ENCODE data around the gene LYST. TPM values are rescaled to one million over a fixed set of nuclear protein-coding genes. Genes with fewer than 3 reads are reported as not detected.

Gene LYST
- total RNA-seq, 8 experiments from 2014 or later, result 9.1 to 28.5 (median 17.4) TPM

- H3K27ac ChIP-seq, result no peak overlapping the region
- in situ Hi-C loops (cut with MboI; ENCODE audit: low pct_unique_long_range_greater_than_20kb in 2 of 9, low sequenced_read_pairs in 9 of 9, unreplicated experiment in 9 of 9), result loop anchor here in 4 of 9 experiments (25.0 kb wide), 1 partner anchor 273 kb away; the partner anchor contains the start of gene B3GALNT2 (in 4 of the 4)
- no peak for ATAC-seq (replicated peaks in 6 of 8)
- WGBS, 10 experiments, result 61 to 100% (median 93%) methylated on average over 2 of the region's 2 CpGs; no CpG with 5 or more reads in 3 of the 10 experiments
- no peak overlapping the region for H3K4me3 ChIP-seq
- no peaks in the 10 kb centered on the region for H3K4me1 ChIP-seq (replicated peaks in 1 of 2)
These were observed 81.8 kb downstream of the LYST start for GRCh38 chr1:235784950-235785349.

- no peaks in the 10 kb centered on the region for H3K4me1 ChIP-seq (replicated peaks in 1 of 2)
- no peak overlapping the region for H3K4me3 ChIP-seq
- ATAC-seq (replicated peaks in 6 of 8), result peak in 3 of 8 experiments; percentile 37 to 50 (median 47)
- in situ Hi-C loops (cut with MboI; ENCODE audit: low pct_unique_long_range_greater_than_20kb in 2 of 9, low sequenced_read_pairs in 9 of 9, unreplicated experiment in 9 of 9), result loop anchor here in 4 of 9 experiments (25.0 kb wide), 1 partner anchor 271 kb away; the partner anchor contains the start of gene B3GALNT2 (in 4 of the 4)
- no peak overlapping the region for H3K27ac ChIP-seq
- 13 to 67% (median 31%) methylated on average over 1 to 8 of the region's 8 CpGs for WGBS, 10 experiments
These were observed 83.4 kb downstream of the LYST start for GRCh38 chr1:235783148-235783776.

GRCh38 chr1:235782601-235783000 is 84.1 kb downstream of the LYST start:
- in situ Hi-C loops (cut with MboI; ENCODE audit: low pct_unique_long_range_greater_than_20kb in 2 of 9, low sequenced_read_pairs in 9 of 9, unreplicated experiment in 9 of 9), result loop anchor here in 4 of 9 experiments (25.0 kb wide), 1 partner anchor 270 kb away; the partner anchor contains the start of gene B3GALNT2 (in 4 of the 4)
- ATAC-seq (replicated peaks in 6 of 8), result no peak
- Histone ChIP-seq H3K27ac (no peak overlapping the region), H3K4me1 (replicated peaks in 1 of 2) (no peaks in the 10 kb centered on the region), H3K4me3 (no peak overlapping the region)
- 88 to 100% (median 92%) methylated on average over 1 to 2 of the region's 2 CpGs; no CpG with 5 or more reads in 1 of the 10 experiments for WGBS, 10 experiments

GRCh38 chr1:235781807-235782206 is 84.9 kb downstream of the LYST start:
- in situ Hi-C loops (cut with MboI; ENCODE audit: low pct_unique_long_range_greater_than_20kb in 2 of 9, low sequenced_read_pairs in 9 of 9, unreplicated experiment in 9 of 9), result loop anchor here in 4 of 9 experiments (25.0 kb wide), 1 partner anchor 270 kb away; the partner anchor contains the start of gene B3GALNT2 (in 4 of the 4)
- no peaks in the 10 kb centered on the region for H3K4me1 ChIP-seq (replicated peaks in 1 of 2)
- WGBS, 10 experiments, result 17 to 95% (median 76%) methylated on average over 2 of the region's 2 CpGs
- no peak overlapping the region for H3K27ac ChIP-seq
- no peak for ATAC-seq (replicated peaks in 6 of 8)
- H3K4me3 ChIP-seq, result no peak overlapping the region

GRCh38 chr1:235779770-235780169 is 86.9 kb downstream of the LYST start:
- in situ Hi-C loops (cut with MboI; ENCODE audit: low pct_unique_long_range_greater_than_20kb in 2 of 9, low sequenced_read_pairs in 9 of 9, unreplicated experiment in 9 of 9), result loop anchor here in 4 of 9 experiments (25.0 kb wide), 1 partner anchor 267 kb away; the partner anchor contains the start of gene B3GALNT2 (in 4 of the 4)
- WGBS, 10 experiments, result 93 to 100% (median 100%) methylated on average over 1 to 2 of the region's 2 CpGs; no CpG with 5 or more reads in 2 of the 10 experiments
- ATAC-seq (replicated peaks in 6 of 8), result no peak
- Histone ChIP-seq H3K4me1 (replicated peaks in 1 of 2) (peaks cover 0 to 3% of the 10 kb centered on the region in 2 donors), H3K27ac (no peak overlapping the region), H3K4me3 (no peak overlapping the region)

GRCh38 chr1:235776396-235776795 is 90.3 kb downstream of the LYST start:
- H3K4me3 ChIP-seq, result no peak overlapping the region
- ATAC-seq (replicated peaks in 6 of 8), result no peak
- 23 to 93% (median 77%) methylated on average over 2 to 3 of the region's 3 CpGs for WGBS, 10 experiments
- no peak overlapping the region for H3K27ac ChIP-seq
- in situ Hi-C loops (cut with MboI; ENCODE audit: low pct_unique_long_range_greater_than_20kb in 2 of 9, low sequenced_read_pairs in 9 of 9, unreplicated experiment in 9 of 9), result loop anchor here in 4 of 9 experiments (25.0 kb wide), 1 partner anchor 264 kb away; the partner anchor contains the start of gene B3GALNT2 (in 4 of the 4)
- peaks cover 0 to 3% of the 10 kb centered on the region in 2 donors for H3K4me1 ChIP-seq (replicated peaks in 1 of 2)

GRCh38 chr1:235775246-235775860 is 91.4 kb downstream of the LYST start:
- in situ Hi-C loops (cut with MboI; ENCODE audit: low pct_unique_long_range_greater_than_20kb in 2 of 9, low sequenced_read_pairs in 9 of 9, unreplicated experiment in 9 of 9), result loop anchor here in 4 of 9 experiments (25.0 kb wide), 1 partner anchor 263 kb away; the partner anchor contains the start of gene B3GALNT2 (in 4 of the 4)
- Histone ChIP-seq H3K4me3 (no peak overlapping the region), H3K4me1 (replicated peaks in 1 of 2) (peaks cover 0 to 3% of the 10 kb centered on the region in 2 donors), H3K27ac (no peak overlapping the region)
- ATAC-seq (replicated peaks in 6 of 8), result peak in 3 of 8 experiments; percentile 44 to 52 (median 46)

- no peak for ATAC-seq (replicated peaks in 6 of 8)
- in situ Hi-C loops (cut with MboI; ENCODE audit: low pct_unique_long_range_greater_than_20kb in 2 of 9, low sequenced_read_pairs in 9 of 9, unreplicated experiment in 9 of 9), result no loop called here
- 40 to 100% (median 89%) methylated on average over 1 to 2 of the region's 2 CpGs for WGBS, 10 experiments
- no peaks in the 10 kb centered on the region for H3K4me1 ChIP-seq (replicated peaks in 1 of 2)
- H3K4me3 ChIP-seq, result no peak overlapping the region
- no peak overlapping the region for H3K27ac ChIP-seq
These were observed 98.9 kb downstream of the LYST start for GRCh38 chr1:235767795-235768194.

- H3K4me1 ChIP-seq (replicated peaks in 1 of 2), result no peaks in the 10 kb centered on the region
- WGBS, 10 experiments, result 57 to 100% (median 90%) methylated on average over 1 of the region's 1 CpG; no CpG with 5 or more reads in 1 of the 10 experiments
- no peak overlapping the region for H3K27ac ChIP-seq
- H3K4me3 ChIP-seq, result no peak overlapping the region
- no peak for ATAC-seq (replicated peaks in 6 of 8)
- in situ Hi-C loops (cut with MboI; ENCODE audit: low pct_unique_long_range_greater_than_20kb in 2 of 9, low sequenced_read_pairs in 9 of 9, unreplicated experiment in 9 of 9), result no loop called here
These were observed 99.9 kb downstream of the LYST start for GRCh38 chr1:235766794-235767285.

- no peak for ATAC-seq (replicated peaks in 6 of 8)
- Histone ChIP-seq H3K4me3 (no peak overlapping the region), H3K4me1 (replicated peaks in 1 of 2) (no peaks in the 10 kb centered on the region), H3K27ac (no peak overlapping the region)
- in situ Hi-C loops (cut with MboI; ENCODE audit: low pct_unique_long_range_greater_than_20kb in 2 of 9, low sequenced_read_pairs in 9 of 9, unreplicated experiment in 9 of 9), result no loop called here
- WGBS, 10 experiments, result 75 to 100% (median 92%) methylated on average over 1 to 3 of the region's 3 CpGs
These were observed 102.7 kb downstream of the LYST start for GRCh38 chr1:235763962-235764361.

GRCh38 chr1:235759336-235759735 is 107.4 kb downstream of the LYST start:
- in situ Hi-C loops (cut with MboI; ENCODE audit: low pct_unique_long_range_greater_than_20kb in 2 of 9, low sequenced_read_pairs in 9 of 9, unreplicated experiment in 9 of 9), result no loop called here
- no peak overlapping the region for H3K4me3 ChIP-seq
- ATAC-seq (replicated peaks in 6 of 8), result no peak
- no peak overlapping the region for H3K27ac ChIP-seq
- WGBS, 10 experiments, result 87 to 100% (median 93%) methylated on average over 1 to 6 of the region's 6 CpGs; no CpG with 5 or more reads in 1 of the 10 experiments
- H3K4me1 ChIP-seq (replicated peaks in 1 of 2), result peaks cover 0 to 4% of the 10 kb centered on the region in 2 donors

- 67 to 94% (median 84%) methylated on average over 1 to 6 of the region's 6 CpGs for WGBS, 10 experiments
- no peak for ATAC-seq (replicated peaks in 6 of 8)
- in situ Hi-C loops (cut with MboI; ENCODE audit: low pct_unique_long_range_greater_than_20kb in 2 of 9, low sequenced_read_pairs in 9 of 9, unreplicated experiment in 9 of 9), result no loop called here
These were observed 107.8 kb downstream of the LYST start for GRCh38 chr1:235758931-235759330.

GRCh38 chr1:235757587-235758096 is 109.1 kb downstream of the LYST start:
- no peak overlapping the region for H3K27ac ChIP-seq
- no peak overlapping the region for H3K4me3 ChIP-seq
- peak in 5 of 8 experiments; percentile 41 to 83 (median 66) for ATAC-seq (replicated peaks in 6 of 8)
- peaks cover 0 to 4% of the 10 kb centered on the region in 2 donors for H3K4me1 ChIP-seq (replicated peaks in 1 of 2)
- in situ Hi-C loops (cut with MboI; ENCODE audit: low pct_unique_long_range_greater_than_20kb in 2 of 9, low sequenced_read_pairs in 9 of 9, unreplicated experiment in 9 of 9), result no loop called here

More at GRCh38 chr1:235758931-235759330, 107.8 kb downstream of the LYST start:
- no peak overlapping the region for H3K27ac ChIP-seq
- no peak overlapping the region for H3K4me3 ChIP-seq
- H3K4me1 ChIP-seq (replicated peaks in 1 of 2), result peaks cover 0 to 4% of the 10 kb centered on the region in 2 donors
